Measurements from ENCODE around the gene RPL19.
A peak's percentile ranks its signal among the peaks of the same experiment; 100 is the strongest.

RPL19 gene

GRCh38 chr17:39173080-39173479 is 27.0 kb upstream of the RPL19 start:
- DNase-seq (ENCODE audit: low read depth, low spot score): no peak

- DNase-seq (ENCODE audit: low read depth, low spot score): no peak
Measured at GRCh38 chr17:39173526-39174274, 26.4 kb upstream of the RPL19 start.

- DNase-seq (ENCODE audit: low read depth, low spot score): peak; percentile 63
Measured at GRCh38 chr17:39174920-39175694, 25.0 kb upstream of the RPL19 start.

- DNase-seq (ENCODE audit: low read depth, low spot score): no peak
Measured at GRCh38 chr17:39175695-39176093, 24.4 kb upstream of the RPL19 start.

- no peak for DNase-seq (ENCODE audit: low read depth, low spot score)
Measured at GRCh38 chr17:39177256-39177655, 22.8 kb upstream of the RPL19 start.

GRCh38 chr17:39178536-39178935 is 21.5 kb upstream of the RPL19 start:
- DNase-seq (ENCODE audit: low read depth, low spot score): no peak

- DNase-seq (ENCODE audit: low read depth, low spot score): no peak
Measured at GRCh38 chr17:39181303-39181702, 18.8 kb upstream of the RPL19 start.

- DNase-seq (ENCODE audit: low read depth, low spot score): no peak
Measured at GRCh38 chr17:39183045-39183444, 17.0 kb upstream of the RPL19 start.

- DNase-seq (ENCODE audit: low read depth, low spot score): no peak
Measured at GRCh38 chr17:39183720-39184119, 16.4 kb upstream of the RPL19 start.

GRCh38 chr17:39186481-39187002 is 13.5 kb upstream of the RPL19 start:
- no peak for DNase-seq (ENCODE audit: low read depth, low spot score)

- no peak for DNase-seq (ENCODE audit: low read depth, low spot score)
Measured at GRCh38 chr17:39187152-39187830, 12.8 kb upstream of the RPL19 start.

GRCh38 chr17:39191750-39192510 is 8.2 kb upstream of the RPL19 start:
- DNase-seq (ENCODE audit: low read depth, low spot score): no peak

- DNase-seq (ENCODE audit: low read depth, low spot score): no peak
Measured at GRCh38 chr17:39192901-39193300, 7.2 kb upstream of the RPL19 start.

- no peak for DNase-seq (ENCODE audit: low read depth, low spot score)
Measured at GRCh38 chr17:39193346-39193745, 6.7 kb upstream of the RPL19 start.

GRCh38 chr17:39194089-39194984 is 5.7 kb upstream of the RPL19 start:
- no peak for DNase-seq (ENCODE audit: low read depth, low spot score)

- no peak for DNase-seq (ENCODE audit: low read depth, low spot score)
Measured at GRCh38 chr17:39194985-39195524, 5.0 kb upstream of the RPL19 start.

GRCh38 chr17:39195568-39196160 is 4.4 kb upstream of the RPL19 start:
- DNase-seq (ENCODE audit: low read depth, low spot score): no peak

GRCh38 chr17:39196241-39196807 is 3.8 kb upstream of the RPL19 start:
- DNase-seq (ENCODE audit: low read depth, low spot score): no peak

- no peak for DNase-seq (ENCODE audit: low read depth, low spot score)
Measured at GRCh38 chr17:39196808-39197291, 3.2 kb upstream of the RPL19 start.
